ENCODE measurements around the gene SERPINA1. TPM values are rescaled to one million over a fixed set of nuclear protein-coding genes. Genes with fewer than 3 reads are reported as not detected.

Gene SERPINA1
- total and polyA plus RNA-seq, 2 of the 13 experiments (the other 11 are each of a cell fraction or from before 2014, with no cell fraction given) = 3,266 to 11,015 TPM

GRCh38 chr14:94388027-94388383 is 397 bp downstream of the SERPINA1 start (continued):
- TF ChIP-seq ZHX2 (IDR thresholded peaks at IDR 0.05; ENCODE audit: low read depth) (no peak), ZHX2 (CRISPR knock-in tag; IDR thresholded peaks at IDR 0.05; ENCODE audit: borderline replicate concordance) (no peak), PHF8 (CRISPR knock-in tag; IDR thresholded peaks at IDR 0.05) (no peak), ZNF124 (CRISPR knock-in tag; IDR thresholded peaks at IDR 0.05) (no peak), ZNF468 (CRISPR knock-in tag; IDR thresholded peaks at IDR 0.05) (no peak), BCLAF1 (IDR thresholded peaks at IDR 0.05) (no peak), ZGPAT (CRISPR knock-in tag; IDR thresholded peaks at IDR 0.05) (no peak)
